GM19238 (cell line): ENCODE results near the gene USP20.
A peak's percentile ranks its signal among the peaks of the same experiment; 100 is the strongest.

Source experiments
- DNase-seq: peaks from one replicate; pipeline ENCODE4 v3.0.0; 2011; ENCODE audit warnings: low spot score; ENCODE audit not compliant: insufficient read length

Gene USP20

GRCh38 chr9:129874261-129875101, 39.2 kb downstream of the USP20 start:
- DNase-seq, result no peak

- no peak for DNase-seq
Measured at GRCh38 chr9:129875181-129875611, 39.9 kb downstream of the USP20 start.

DNA sequence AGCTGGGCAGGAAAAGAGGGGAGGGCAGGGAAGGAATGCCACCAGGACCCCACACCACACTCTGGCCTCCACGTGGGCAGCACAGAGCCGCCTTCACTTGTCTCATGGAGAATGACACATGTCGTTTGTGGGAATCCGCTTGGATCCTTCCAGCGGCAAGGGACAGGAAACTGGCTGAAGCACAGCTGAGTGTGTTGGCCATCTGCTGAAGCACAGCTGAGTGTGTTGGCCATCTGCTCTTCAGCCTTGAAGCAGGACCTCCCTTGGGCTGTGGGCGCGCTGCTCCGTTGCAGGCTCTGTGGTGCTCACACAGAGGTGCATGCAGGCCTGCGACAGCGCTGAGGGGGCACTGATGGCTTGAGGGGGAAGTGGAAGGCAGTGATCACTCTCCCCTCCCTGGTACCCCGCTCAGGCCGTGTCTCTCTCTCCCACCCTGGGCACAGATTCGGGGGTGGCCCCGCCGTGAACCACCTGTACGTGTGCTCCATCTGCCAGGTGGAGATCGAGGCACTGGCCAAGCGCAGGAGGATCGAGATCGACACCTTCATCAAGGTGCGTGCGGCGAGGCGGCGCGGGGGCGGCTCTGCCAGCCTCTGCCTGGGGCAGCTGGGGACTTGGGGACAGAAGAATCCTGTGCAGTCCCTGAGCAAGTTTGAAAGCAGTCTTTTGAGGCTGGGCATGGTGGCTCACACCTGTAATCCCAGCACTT, 40.6 kb downstream of the USP20 start:
- no peak for DNase-seq

DNA sequence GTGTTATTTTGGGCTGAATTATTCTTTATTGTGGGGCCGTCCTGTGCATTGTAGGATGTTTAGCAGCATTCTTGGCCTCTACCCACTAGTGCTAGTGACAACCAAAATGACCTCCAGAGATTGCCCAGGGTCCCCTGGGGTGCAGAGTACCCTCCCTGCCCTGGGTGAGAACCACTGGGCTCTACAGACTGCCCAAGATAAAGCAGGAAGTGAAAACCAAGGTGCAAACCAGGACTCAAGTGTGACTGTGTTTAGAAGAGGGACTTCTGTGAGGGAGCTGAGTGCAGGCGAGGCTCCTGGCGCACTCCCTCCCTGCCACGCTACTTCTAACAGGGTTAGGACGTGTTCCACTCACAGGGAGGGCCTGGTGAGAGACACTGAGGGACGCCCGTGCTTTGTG, 41.6 kb downstream of the USP20 start:
- no peak for DNase-seq

DNA sequence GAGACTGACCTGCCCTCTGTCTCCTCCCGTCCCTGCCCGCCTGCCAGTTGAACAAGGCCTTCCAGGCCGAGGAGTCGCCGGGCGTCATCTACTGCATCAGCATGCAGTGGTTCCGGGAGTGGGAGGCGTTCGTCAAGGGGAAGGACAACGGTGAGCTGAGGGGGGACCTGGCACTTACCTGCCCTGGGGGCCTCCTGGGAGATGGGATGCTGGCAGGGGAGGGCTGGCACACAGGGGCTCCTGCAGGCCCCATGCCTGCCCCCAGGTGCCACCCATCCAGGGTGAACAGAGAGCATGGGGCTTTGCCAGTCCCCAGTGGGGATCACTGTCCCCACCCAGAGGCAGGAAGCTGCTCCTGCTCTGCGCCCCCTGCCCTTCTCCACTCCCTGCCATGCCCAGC, 43.0 kb downstream of the USP20 start:
- no peak for DNase-seq

GRCh38 chr9:129879103-129879699, 43.9 kb downstream of the USP20 start:
- DNase-seq, result no peak

- DNase-seq, result no peak
Measured at GRCh38 chr9:129879991-129880653, 44.9 kb downstream of the USP20 start.

- DNase-seq, result no peak
Measured at GRCh38 chr9:129880654-129881546, 45.6 kb downstream of the USP20 start.

- no peak for DNase-seq
Measured at GRCh38 chr9:129881547-129882324, 46.5 kb downstream of the USP20 start.

GRCh38 chr9:129884220-129885017, 49.2 kb downstream of the USP20 start:
- peak; percentile 92 for DNase-seq

- no peak for DNase-seq
Measured at GRCh38 chr9:129885018-129885669, 49.9 kb downstream of the USP20 start.

- peak; percentile 56 for DNase-seq
Measured at GRCh38 chr9:129885670-129886106, 50.4 kb downstream of the USP20 start.

GRCh38 chr9:129886226-129887174, 51.2 kb downstream of the USP20 start:
- DNase-seq, result no peak

DNA sequence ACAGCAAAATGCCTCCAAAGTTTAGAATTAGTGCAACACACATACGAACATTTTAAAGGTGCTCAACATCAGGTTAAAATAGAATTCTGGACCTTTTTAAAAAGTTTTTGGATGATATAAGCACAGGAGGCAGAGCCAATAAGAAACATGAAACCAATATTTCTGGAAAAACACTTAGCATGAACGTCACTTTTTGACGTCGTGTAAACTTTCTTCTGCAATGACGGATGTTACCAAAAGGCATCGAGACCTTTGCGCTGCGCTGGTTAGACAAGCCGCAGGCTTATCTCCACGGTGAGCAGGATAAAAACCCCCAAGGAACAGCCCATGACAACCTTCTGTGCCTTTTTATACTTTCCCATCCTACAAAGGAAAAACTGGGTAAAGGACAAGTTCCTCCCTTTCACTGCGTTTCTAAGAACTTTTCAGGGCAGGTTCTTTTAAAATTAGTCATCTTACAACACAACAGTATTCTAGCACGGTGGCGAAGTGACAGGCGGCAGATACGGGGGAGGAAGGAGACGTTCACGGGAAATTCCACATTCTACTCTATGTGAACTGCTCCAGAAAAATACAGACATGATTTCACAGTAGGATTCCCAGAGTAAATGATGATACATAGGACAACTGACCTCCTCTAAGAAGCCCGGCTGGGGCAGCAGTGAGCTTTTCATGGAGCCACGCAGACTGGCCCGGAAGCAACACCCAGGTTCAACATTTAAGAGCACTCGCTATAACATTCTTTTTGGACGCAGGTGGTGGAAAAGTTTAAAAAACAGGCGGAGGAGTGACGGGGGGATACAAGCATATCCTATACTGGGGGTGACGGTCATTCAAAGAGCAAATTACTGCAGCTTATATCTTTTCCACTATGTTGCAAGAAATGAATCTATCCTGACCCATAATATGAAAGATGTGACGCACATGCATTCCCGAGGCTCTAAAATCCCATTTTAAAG, 52.4 kb downstream of the USP20 start:
- no peak for DNase-seq

GRCh38 chr9:129888293-129889121, 53.2 kb downstream of the USP20 start:
- peak; percentile 58 for DNase-seq
